Ovary (tissue), 3 donors: ENCODE results near the gene SPATA13.
"Not testable (repeated sequence)": the region's sequence is repeated elsewhere in the genome, so short reads cannot be mapped to it uniquely, and the experiment has no call there.

Source experiments
- EP300 ChIP-seq: sonication (generic); formaldehyde crosslinking; IDR thresholded peaks from one replicate; pipeline ENCODE4 v1.6.1; 2017; ENCODE audit warnings: antibody characterized with exemption
- POLR2A ChIP-seq: fragments of 450-650 bp; IDR thresholded peaks from one replicate; pipeline ENCODE4 v1.6.1; 2017; ENCODE audit warnings: antibody characterized with exemption, mild to moderate bottlenecking, moderate library complexity
- TF ChIP-seq, protein P1 (sequence below), 3 donors: fragments of 450-650 bp in 2 of 3; fragments of 200-600 bp in 1 of 3; IDR thresholded peaks; one replicate each; pipeline versions ENCODE4 v1.5.1 to v1.8.0; 2016 to 2022; ENCODE audit warnings: antibody characterized with exemption in 3 of 3, mild to moderate bottlenecking in 1 of 3
- donor health status: DM: no; HTN: no; CAD: no.

DNA sequence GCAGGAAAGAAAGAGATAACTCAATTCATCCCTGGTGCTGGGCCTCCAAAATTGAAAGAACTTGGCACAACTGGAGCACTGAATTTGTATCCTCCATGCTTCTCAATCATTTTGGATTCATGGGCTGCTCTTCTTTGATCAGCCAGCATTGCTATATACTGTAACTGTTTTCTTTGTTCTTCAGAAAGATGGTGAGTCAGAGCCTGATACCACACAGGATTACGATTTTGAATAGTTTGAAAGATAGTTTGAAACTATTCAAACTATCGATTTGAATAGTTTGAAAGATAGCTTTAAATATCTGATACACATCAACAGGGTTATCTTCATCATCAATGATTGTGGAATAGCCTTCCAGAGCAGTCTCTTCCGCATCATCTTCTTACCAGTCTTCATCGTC lies 38.5 kb upstream of the SPATA13 start:
- TF ChIP-seq, protein P1, sequence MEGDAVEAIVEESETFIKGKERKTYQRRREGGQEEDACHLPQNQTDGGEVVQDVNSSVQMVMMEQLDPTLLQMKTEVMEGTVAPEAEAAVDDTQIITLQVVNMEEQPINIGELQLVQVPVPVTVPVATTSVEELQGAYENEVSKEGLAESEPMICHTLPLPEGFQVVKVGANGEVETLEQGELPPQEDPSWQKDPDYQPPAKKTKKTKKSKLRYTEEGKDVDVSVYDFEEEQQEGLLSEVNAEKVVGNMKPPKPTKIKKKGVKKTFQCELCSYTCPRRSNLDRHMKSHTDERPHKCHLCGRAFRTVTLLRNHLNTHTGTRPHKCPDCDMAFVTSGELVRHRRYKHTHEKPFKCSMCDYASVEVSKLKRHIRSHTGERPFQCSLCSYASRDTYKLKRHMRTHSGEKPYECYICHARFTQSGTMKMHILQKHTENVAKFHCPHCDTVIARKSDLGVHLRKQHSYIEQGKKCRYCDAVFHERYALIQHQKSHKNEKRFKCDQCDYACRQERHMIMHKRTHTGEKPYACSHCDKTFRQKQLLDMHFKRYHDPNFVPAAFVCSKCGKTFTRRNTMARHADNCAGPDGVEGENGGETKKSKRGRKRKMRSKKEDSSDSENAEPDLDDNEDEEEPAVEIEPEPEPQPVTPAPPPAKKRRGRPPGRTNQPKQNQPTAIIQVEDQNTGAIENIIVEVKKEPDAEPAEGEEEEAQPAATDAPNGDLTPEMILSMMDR (IDR thresholded peaks at IDR 0.05): not testable (repeated sequence)
- not testable (repeated sequence) for TF ChIP-seq POLR2A, EP300
